Pancreas (tissue), 10 donors: ENCODE measurements around the gene PGF. TPM values are rescaled to one million over a fixed set of nuclear protein-coding genes. Genes with fewer than 3 reads are reported as not detected.

Experiments
- ATAC-seq, 4 donors: fragments of 200-7000 bp; cut with Tn5 transposase; one replicate each; pipeline versions ENCODE4 v1.8.0 to v1.9.1; 2020; ENCODE audit warnings: mild to moderate bottlenecking in 4 of 4, moderate library complexity in 4 of 4
- DNase-seq, 6 donors: peaks; one replicate each; pipeline ENCODE4 v3.0.0-alpha.2; 2020
- FAIRE-seq: peaks from 2 replicates; lab custom pipeline; 2012; peaks lifted over from hg19 to GRCh38; lab: Jason Lieb, UNC
- H3K27ac ChIP-seq, 4 donors: fragments of 200-600 bp; sonication (generic); 1 replicate in 3 of 4; 2 replicates in 1 of 4; pipeline versions ENCODE4 v1.5.0 to v1.8.0; 2020
- H3K27me3 ChIP-seq, 4 donors: fragments of 200-600 bp; one replicate each; pipeline ENCODE4 v1.8.0; 2021
- H3K36me3 ChIP-seq, 3 donors: fragments of 200-600 bp; sonication (generic) in 1 of 3; one replicate each; pipeline versions ENCODE4 v1.5.0 to v1.8.0; 2020 to 2021
- H3K4me1 ChIP-seq, 3 donors: fragments of 200-600 bp; one replicate each; pipeline ENCODE4 v1.8.0; 2021
- H3K4me3 ChIP-seq, 4 donors: fragments of 200-600 bp; sonication (generic) in 2 of 4; one replicate each; pipeline versions ENCODE4 v1.5.0 to v1.8.0; 2020 to 2021
- H3K9me3 ChIP-seq, 4 donors: fragments of 200-600 bp; one replicate each; pipeline ENCODE4 v1.8.0; 2021
- WGBS, 2 donors: extraction: QIAGEN DNeasy Blood & Tissue Kit; methylation state at CpG; one replicate each; pipeline ENCODE4 v1.1.7; 2013; 5-methylcytosine and 5-hydroxymethylcytosine counted together
- intact Hi-C, 3 donors: fragments of 100-400 bp; cut with DNase I; formaldehyde crosslinking; loops; one replicate each; pipeline versions ENCODE4 v1.11.1 to v1.14.2; 2022
- polyA plus RNA-seq, 2 donors: library from polyadenylated mRNA; stranded (reverse); fragments of 200-250 nt; gene quantifications; one replicate each; pipeline ENCODE4 v1.2.3, GENCODE V29; 2013
- total RNA-seq, 6 donors: library from RNA; stranded (reverse); fragmentation: NEBNext Ultra II Directional in 4 of 6; extraction: Animal tissue kit (Norgen Biotek cat#: 25700) in 4 of 6; gene quantifications; one replicate each; pipeline versions ENCODE4 v1.2.1 to v1.2.4, GENCODE V29; 2021 to 2023
- TF ChIP-seq, protein P1 (sequence below), 4 donors: fragments of 200-600 bp; sonication (generic) in 3 of 4; IDR thresholded peaks; one replicate each; pipeline versions ENCODE4 v1.5.0 to v1.8.0; 2021; ENCODE audit warnings: antibody characterized with exemption in 4 of 4
- donor health status: healthy with polysubstance abuse.
- donor health status: DM: no; HTN: no; CAD: no; lungs with moderate emphysema.
- donor health status: DM: no; HTN: no; CAD: no.
- donor health status: control.
- donor health status: control.
- donor health status: Bipolar disorder and iron deficiency.
- donor health status: DM: yes; HTN: yes; CAD: no.
- donor health status: DM: no; HTN: no; CAD: no.
- donor health status: DM: no; HTN: no; CAD: no.
- donor health status: DM: yes; HTN: yes; CAD: no.

PGF gene
- total and polyA plus RNA-seq, 8 donors = 0.73 to 4.7 (median 1.6) TPM

DNA sequence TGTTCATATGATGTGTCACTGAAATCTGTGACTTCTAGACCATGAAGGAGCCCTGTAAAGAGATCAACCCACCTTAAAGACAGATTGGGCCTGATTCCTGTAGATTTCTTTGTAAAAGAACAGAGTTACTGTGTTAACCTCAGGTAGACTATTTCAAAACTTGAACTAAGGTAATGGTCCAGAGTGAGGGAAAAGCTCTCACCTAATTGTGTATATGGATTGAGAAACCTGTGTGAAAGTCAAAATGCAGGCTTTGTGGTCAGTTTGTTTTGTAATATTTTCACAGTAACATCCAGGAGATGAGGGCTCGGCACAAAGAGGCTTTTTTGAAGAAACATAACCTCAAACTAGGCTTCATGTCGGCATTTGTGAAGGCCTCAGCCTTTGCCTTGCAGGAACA, 57.3 kb downstream of the PGF start:
- Histone ChIP-seq H3K27ac (no peak overlapping the region), H3K4me3 (no peak overlapping the region), H3K36me3 (peaks cover 11 to 97% (median 45%) of the 10 kb centered on the region in 3 donors), H3K27me3 (no peaks in the 10 kb centered on the region), H3K4me1 (no peaks in the 10 kb centered on the region), H3K9me3 (no peaks in the 10 kb centered on the region)
- FAIRE-seq (no peak), DNase-seq (no peak), ATAC-seq (no peak)
- 85 to 87% methylated on average over 2 of the region's 2 CpGs for WGBS, 2 donors
- intact Hi-C loops = no loop called here
- TF ChIP-seq, protein P1, sequence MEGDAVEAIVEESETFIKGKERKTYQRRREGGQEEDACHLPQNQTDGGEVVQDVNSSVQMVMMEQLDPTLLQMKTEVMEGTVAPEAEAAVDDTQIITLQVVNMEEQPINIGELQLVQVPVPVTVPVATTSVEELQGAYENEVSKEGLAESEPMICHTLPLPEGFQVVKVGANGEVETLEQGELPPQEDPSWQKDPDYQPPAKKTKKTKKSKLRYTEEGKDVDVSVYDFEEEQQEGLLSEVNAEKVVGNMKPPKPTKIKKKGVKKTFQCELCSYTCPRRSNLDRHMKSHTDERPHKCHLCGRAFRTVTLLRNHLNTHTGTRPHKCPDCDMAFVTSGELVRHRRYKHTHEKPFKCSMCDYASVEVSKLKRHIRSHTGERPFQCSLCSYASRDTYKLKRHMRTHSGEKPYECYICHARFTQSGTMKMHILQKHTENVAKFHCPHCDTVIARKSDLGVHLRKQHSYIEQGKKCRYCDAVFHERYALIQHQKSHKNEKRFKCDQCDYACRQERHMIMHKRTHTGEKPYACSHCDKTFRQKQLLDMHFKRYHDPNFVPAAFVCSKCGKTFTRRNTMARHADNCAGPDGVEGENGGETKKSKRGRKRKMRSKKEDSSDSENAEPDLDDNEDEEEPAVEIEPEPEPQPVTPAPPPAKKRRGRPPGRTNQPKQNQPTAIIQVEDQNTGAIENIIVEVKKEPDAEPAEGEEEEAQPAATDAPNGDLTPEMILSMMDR (IDR thresholded peaks at IDR 0.05) = no peak

DNA sequence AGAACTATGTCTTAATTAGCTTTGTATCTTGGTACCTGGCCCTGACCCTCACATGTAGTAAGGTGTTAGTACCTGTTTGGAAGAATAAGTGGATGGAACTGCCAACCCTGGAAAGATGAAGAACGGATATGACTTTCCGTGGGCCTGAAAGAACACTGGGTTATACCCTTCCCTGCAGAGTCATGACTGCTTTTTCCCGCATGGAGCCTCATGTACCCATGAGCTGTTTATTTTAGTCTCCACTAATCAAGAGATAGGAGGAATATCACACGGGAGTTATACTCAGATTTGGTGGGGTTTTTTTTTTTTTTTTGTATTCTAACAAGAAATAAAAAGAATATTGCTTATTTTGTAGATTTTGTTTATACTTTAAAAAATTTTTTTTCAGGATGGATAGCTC, 57.8 kb downstream of the PGF start:
- no peak for ATAC-seq
- 71 to 77% methylated on average over 4 of the region's 4 CpGs for WGBS, 2 donors
- intact Hi-C loops = no loop called here
- FAIRE-seq = no peak
- no peaks in the 10 kb centered on the region for H3K4me1 ChIP-seq
- no peak for DNase-seq
- peaks cover 8 to 97% (median 49%) of the 10 kb centered on the region in 3 donors for H3K36me3 ChIP-seq
- no peak overlapping the region for H3K27ac ChIP-seq
- no peaks in the 10 kb centered on the region for H3K27me3 ChIP-seq
- H3K9me3 ChIP-seq = no peaks in the 10 kb centered on the region
- H3K4me3 ChIP-seq = no peak overlapping the region
- TF ChIP-seq, protein P1 (IDR thresholded peaks at IDR 0.05) = no peak

DNA sequence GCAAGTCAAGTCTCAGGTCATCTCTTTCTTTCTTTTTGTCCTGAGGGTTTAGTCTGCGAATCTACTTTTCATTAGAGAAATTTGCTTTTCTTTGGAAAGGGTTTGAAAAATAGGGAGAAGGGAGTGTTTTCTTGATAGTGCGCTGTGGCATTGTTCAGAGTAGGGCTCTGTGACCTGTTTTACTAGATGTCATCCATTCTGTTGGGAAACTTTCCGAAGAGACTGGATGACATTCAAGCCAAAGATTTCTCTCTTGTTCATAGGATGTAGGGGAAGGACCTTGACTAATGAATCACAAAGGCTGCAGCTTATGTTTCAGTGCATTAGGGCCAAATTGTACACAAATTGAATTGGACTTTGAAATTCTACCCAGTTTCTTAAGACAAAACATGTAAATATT, 59.0 kb downstream of the PGF start:
- Histone ChIP-seq H3K4me1 (no peaks in the 10 kb centered on the region), H3K27me3 (no peaks in the 10 kb centered on the region), H3K36me3 (peaks cover 8 to 97% (median 53%) of the 10 kb centered on the region in 3 donors), H3K27ac (no peak overlapping the region), H3K4me3 (no peak overlapping the region), H3K9me3 (no peaks in the 10 kb centered on the region)
- TF ChIP-seq, protein P1 (IDR thresholded peaks at IDR 0.05) = no peak
- FAIRE-seq (no peak), DNase-seq (no peak), ATAC-seq (no peak)
- intact Hi-C loops = no loop called here
- 96 to 98% methylated on average over 3 of the region's 3 CpGs for WGBS, 2 donors

DNA sequence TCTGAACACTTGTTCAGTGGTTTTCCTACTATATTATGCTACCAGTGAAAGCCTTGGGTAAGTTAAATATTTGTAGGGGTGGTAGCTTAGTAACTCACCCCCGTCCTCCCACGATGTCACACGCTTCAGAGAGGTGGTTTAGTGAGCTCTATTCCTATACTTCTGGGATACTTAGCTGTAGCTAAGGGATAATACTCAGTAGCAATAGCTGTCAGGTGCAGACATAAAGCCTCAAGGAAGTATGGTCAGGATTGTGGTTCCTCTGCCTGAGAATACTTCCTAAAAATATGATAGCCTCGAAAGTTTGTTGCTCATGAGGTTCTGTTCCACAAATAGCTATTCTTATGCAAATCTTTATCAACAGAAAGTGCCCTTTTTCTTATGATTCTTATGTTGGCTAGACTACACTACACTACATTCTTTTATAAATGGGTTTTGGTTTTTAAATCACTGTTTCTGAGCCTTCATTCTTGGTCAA, 61.7 kb downstream of the PGF start:
- no peak for DNase-seq
- H3K27me3 ChIP-seq = no peaks in the 10 kb centered on the region
- H3K36me3 ChIP-seq = peaks cover 8 to 84% (median 34%) of the 10 kb centered on the region in 3 donors
- WGBS, 2 donors = 78 to 92% methylated on average over 4 of the region's 4 CpGs
- intact Hi-C loops = no loop called here
- no peaks in the 10 kb centered on the region for H3K9me3 ChIP-seq
- H3K4me1 ChIP-seq = no peaks in the 10 kb centered on the region
- FAIRE-seq = no peak
- H3K27ac ChIP-seq = no peak overlapping the region
- TF ChIP-seq, protein P1 (IDR thresholded peaks at IDR 0.05) = no peak
- no peak overlapping the region for H3K4me3 ChIP-seq
- peak in 1 of 4 donors; percentile 52 for ATAC-seq

DNA sequence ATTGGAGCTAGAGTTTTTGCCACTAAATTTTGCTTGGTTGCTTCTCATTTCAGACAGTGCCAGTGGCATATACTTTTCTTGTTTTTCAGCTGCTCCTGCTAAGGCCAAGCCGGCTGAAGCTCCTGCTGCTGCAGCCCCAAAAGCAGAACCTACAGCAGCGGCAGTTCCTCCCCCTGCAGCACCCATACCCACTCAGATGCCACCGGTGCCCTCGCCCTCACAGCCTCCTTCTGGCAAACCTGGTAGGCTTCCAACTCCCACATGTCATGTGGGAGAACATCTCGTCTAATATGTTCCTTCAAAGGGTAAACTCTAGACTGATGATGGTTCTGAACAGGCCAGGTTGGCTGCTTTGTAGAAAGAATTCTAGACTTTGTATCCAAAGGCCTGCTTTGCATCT, 62.7 kb downstream of the PGF start:
- no peaks in the 10 kb centered on the region for H3K27me3 ChIP-seq
- DNase-seq (no peak), ATAC-seq (peak in 1 of 4 donors; percentile 44), FAIRE-seq (no peak)
- peaks cover 8 to 75% (median 31%) of the 10 kb centered on the region in 3 donors for H3K36me3 ChIP-seq
- H3K4me1 ChIP-seq = peaks cover 0 to 3% (median 0%) of the 10 kb centered on the region in 3 donors
- 82 to 83% methylated on average over 5 of the region's 5 CpGs for WGBS, 2 donors
- H3K9me3 ChIP-seq = no peaks in the 10 kb centered on the region
- TF ChIP-seq, protein P1 (IDR thresholded peaks at IDR 0.05) = no peak
- no peak overlapping the region for H3K4me3 ChIP-seq
- intact Hi-C loops = no loop called here
- no peak overlapping the region for H3K27ac ChIP-seq
